ENCODE measurements around the gene DLG3. TPM values are rescaled to one million over a fixed set of nuclear protein-coding genes. Genes with fewer than 3 reads are reported as not detected.

The DLG3 gene
- total RNA-seq, 1 donor from 2014 or later = 14.2 TPM

DNA sequence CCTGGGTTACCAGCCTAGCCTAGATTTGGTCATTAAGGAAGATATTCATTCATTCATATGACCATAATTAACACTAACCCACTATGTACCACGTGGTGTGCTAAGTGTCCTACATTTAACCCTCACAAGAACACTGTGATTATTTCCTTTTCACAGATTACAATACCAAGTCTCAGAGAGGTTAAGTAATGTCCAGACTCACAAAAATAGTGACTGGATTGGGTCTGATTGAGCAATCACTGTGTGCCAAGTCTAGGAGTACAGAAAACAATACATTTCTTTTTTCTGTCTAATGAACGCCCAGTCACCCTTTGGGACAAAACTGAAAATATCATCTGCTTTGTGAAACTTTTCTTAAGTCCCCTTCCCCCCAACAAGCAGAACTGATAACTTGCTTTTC is 7.6 kb upstream of the DLG3 start:
- intact Hi-C loops (cut with micrococcal nuclease) = no loop called here

DNA sequence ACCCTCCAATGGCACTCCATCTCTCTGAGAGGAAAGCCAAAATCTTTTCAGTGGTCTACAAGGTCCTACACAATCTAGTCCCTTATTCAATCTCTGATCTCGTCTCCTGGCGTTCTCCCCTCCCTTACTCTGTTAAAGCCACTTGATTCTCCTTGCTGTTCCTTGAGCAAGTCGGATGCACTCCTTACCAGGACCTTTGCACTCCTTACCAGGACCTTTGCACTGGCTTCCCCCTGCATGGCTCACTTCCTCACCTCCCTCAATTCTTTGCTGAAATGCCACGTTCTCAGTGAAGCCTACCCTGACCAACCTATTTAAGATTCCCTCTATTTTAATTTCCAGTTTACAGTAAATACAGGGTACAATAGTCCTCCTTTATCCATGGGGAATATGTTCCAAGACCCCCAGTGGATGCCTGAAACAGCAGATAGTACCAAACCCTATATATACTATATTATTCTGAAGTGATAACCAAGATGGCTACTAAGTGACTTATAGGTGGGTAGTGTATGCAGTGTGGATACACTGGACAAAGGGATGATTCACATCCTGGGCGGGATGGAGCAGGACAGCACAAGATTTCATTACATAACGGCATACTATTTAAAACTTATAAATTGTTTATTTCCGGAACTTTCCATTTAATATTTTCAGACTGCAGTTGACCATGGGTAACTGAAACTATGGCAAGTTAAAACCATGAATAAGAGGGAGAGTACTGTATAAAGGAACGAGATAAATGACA is 6.5 kb upstream of the DLG3 start:
- intact Hi-C loops (cut with micrococcal nuclease) = no loop called here

DNA sequence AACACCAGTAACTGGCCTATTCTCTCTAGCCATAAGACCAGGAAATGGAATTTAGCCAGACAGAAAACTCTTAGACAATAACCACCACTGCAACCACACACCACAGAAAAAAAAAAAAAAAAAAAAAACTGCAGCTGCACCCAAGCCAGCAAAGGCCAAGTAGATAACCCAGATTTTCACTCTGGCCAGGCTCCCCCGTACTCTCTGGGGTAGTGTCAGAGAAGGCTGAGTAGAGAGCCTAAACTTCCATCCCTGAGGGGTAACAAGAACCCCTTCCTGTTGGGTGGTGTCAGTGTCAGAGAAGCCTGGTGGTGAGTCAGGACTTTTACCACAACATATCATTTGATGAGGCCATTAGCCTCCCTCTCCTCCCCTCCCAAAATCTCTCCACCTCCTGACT is 5.6 kb upstream of the DLG3 start:
- intact Hi-C loops (cut with micrococcal nuclease) = no loop called here

DNA sequence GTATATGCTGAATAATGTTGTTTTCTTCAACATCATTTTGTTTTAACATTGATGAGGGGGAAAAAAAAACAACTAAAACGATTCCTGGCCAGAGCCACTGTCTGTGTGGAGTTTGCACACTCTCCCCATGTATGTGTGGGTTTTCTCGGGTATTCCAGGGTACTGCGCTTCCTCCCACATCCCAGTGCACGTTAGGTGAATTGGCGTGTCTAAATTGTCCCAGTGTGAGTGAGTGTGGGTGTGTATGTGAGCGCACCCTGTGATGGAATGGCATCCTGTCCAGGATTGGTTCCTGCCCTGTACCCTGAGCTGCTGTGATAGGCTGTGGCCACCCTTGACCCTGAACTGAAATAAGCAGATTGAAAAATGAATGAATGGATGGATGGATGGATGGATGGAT is 2.4 kb upstream of the DLG3 start:
- intact Hi-C loops (cut with micrococcal nuclease) = no loop called here

DNA sequence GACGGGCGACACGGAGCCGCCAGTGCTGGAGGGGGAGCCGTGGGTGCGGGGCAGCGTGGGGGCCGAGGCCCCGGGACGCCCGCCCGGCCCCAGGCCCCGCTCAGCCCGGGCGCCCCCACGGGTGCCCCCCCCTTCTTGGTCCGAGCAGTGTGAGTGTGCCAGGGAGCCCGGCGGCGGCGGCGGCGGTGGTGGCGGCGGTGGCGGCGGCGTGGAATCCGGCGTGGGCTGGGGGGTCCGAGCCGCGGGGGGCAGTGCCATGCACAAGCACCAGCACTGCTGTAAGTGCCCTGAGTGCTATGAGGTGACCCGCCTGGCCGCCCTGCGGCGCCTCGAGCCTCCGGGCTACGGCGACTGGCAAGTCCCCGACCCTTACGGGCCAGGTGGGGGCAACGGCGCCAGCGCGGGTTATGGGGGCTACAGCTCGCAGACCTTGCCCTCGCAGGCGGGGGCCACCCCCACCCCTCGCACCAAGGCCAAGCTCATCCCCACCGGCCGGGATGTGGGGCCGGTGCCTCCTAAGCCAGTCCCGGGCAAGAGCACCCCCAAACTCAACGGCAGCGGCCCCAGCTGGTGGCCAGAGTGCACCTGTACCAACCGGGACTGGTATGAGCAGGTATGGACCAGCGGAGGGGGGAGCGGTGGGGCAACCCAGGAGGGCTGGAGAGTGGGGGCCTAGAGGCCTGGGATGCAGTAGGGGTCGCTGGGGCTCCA is 466 bp downstream of the DLG3 start:
- intact Hi-C loops (cut with micrococcal nuclease) = no loop called here

DNA sequence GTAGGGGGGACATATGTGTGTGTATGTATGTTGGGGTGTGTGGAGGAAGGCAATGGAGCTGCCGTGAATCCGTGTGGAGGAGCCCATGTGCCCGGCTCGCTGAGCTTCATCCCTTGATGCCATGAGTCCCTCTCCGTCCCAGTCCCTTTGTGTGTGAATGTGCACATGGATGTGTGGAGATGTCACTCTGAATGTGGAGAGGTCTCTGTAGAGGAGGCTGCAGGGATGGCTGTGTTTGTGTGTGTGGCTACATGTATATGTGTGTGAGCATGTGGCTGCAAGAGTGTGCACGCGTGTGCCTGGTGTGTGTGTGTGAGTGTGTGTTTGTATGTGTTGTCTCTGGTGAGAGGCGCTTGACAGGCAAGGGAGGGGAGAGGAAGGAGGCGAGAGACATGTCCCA is 1.3 kb downstream of the DLG3 start:
- intact Hi-C loops (cut with micrococcal nuclease) = no loop called here

DNA sequence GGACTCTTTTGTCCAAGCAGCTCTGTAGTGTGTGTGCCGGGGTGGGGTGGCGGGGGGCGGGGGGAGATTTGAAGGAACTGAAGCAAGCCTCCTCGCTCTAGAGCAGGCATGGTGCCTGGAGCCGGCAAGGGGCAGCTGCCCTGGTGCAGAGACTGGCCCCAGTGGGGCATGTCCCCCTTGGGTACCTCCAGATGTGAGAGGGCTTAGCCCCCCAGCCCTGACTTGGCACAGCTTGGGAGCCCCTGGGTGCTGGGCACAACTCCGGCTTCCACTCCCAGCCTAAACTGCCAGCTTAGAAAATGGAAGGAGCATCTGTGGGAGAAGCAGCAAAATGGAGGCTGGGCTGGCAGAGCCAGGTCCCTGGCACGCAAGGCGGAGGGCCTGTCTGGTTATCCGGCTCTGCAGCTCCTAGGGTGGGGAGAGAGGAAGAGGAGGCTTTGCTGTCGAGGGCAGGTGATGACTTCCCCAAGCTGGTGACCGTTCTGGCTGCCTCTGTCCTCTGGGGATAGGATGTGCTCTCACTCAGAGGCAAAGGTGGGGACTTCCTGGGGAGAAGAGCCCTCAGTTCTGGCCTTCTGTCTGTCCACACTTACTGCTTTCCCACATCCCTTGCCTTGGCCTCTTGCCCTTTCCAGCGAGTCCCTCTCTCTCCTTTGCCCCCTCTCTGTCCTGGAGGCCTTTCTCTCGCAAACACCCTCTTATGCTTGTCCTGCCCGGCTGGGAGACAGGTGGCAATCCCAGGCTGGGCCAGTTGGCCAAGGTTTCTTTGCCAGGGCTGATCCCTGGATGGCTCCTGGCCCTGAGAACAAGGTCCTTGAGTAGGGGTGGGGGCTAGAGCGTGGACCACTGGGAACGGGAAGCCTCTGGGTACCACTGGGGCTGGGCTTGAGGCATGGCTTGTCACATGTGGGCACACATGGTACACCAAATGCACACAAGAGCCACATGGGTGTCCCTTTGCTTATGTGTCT is 2.0 kb downstream of the DLG3 start:
- intact Hi-C loops (cut with micrococcal nuclease) = no loop called here

DNA sequence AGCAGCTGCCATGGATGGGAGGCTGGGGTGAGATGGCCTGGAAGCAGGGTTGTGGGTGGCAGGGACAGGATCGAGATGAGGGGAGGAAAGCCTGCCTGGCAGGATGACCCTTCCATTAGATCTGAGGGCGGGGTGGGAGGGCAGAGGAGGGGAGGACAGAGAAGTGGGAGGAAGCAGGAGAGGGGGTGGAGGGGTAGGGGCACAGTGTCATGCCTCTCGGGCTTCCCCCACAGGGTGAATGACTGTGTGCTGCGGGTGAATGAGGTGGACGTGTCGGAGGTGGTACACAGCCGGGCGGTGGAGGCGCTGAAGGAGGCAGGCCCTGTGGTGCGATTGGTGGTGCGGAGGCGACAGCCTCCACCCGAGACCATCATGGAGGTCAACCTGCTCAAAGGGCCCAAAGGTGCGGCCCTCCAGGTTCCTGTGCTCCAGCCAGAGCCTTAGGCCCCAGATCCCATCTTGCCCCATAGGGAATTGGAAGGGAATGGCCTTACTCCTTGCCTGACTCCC is 4.9 kb downstream of the DLG3 start:
- intact Hi-C loops (cut with micrococcal nuclease) = no loop called here

DNA sequence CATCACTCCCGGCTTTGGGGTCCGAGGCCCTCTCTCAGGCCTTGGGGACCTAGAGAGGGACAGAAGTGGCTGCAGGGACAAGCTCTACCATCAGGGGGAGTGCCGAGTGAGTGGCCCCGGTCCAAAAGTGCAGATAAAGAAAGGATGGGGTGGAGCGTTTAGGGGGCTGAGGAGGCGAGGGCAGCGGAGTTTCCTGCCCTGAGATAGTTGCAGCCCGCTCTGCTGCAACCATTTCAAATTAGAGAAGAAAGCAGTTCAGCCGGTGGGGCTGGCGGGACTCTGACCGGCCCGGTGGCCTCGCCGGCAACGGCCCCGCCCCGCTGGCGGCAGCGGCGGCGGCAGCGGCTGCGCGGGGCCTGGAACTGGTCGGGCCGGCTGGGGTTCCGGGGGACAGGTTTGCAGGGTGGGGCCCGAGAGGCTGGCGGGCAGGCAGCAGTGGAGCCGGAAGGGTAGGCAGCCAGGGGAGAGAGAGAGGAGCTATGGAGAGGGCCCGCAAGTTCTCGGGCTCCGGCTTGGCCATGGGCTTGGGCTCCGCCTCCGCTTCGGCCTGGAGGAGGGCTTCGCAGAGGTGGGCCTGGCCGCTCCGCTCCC is 7.6 kb downstream of the DLG3 start:
- intact Hi-C loops (cut with micrococcal nuclease) = loop anchor here (1.0 to 10.0 kb wide), 6 partner anchors 18 to 733 kb away; partner anchors contain the start of genes KIF4A and SNX12

DNA sequence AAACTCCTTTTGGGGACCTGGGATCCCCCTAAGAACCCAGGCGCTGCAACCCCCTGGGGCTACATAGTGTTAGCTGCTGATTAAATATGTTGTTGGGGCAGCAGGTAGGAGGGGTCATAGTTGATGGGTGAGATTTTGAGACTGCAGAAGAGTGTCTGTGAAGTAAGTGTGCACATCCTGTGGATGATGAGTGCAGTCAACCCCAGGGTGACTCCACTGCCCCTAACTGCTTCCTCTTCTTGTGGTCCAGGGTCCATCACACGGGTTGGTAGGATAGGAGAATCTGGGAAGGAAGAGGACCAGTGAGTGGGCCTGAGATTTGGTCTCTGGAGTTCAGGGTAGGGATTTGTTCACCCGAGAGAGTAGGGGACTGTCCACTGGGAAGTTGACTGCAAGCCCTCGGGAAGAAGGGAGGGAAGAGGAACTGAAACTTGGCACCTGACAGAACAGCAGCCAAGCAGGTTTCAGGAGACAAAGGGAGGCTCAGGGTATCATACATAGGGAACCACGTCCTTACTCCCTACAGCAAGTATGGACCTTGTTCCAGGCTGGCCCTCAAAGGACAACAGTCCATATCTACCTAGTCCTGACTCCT is 8.5 kb downstream of the DLG3 start:
- intact Hi-C loops (cut with micrococcal nuclease) = loop anchor here (10.0 kb wide), 5 partner anchors 52 to 732 kb away; partner anchors contain the start of genes KIF4A and SNX12

DNA sequence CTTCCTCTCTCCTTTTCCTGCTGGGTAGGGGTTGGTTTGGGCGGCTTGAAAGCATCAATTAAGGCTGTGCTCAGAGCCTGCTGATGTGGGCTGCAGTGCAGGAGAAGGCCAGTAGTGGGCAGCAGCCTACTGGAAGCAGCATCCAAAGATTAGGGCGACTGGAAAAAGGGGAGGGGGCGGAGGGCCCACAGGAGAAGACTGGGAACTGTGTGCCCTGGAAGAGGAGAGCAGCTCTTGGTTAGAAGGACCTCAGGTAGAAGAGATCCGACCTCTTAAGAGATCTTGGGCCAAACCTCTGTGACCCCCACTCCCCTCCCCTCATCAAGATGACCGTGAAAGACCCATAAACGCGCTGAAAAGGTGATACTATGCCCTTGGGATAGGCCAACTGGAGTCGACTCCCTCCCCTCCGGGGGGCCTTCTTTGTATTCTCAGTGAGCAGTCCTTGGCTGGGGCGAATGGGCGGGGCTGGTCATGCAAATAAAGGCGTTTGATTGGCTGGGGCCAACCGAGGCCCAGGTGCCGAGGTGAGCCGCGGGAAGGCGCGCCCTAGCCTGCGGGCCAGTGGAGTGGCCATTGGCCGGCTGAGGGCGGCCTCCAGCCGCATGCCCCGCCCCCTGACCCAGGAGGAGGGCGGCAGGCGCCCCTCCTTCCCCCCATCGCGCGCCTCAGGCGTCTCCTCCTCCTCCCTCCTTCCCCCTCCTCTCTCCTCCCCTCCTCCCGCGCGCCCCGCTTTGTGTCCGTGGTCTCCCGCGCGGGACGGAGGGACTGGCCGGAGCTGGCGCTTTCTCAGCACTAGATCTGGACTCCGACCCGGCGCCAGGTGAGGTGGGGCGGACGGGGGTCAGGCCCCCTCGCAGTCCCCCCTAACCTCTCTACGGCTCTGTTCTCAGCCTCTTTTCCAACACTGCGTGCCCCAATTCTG is 10.1 kb downstream of the DLG3 start:
- intact Hi-C loops (cut with micrococcal nuclease) = loop anchor here (2.0 to 10.0 kb wide), 7 partner anchors 50 to 730 kb away; partner anchors contain the start of genes KIF4A and SNX12

DNA sequence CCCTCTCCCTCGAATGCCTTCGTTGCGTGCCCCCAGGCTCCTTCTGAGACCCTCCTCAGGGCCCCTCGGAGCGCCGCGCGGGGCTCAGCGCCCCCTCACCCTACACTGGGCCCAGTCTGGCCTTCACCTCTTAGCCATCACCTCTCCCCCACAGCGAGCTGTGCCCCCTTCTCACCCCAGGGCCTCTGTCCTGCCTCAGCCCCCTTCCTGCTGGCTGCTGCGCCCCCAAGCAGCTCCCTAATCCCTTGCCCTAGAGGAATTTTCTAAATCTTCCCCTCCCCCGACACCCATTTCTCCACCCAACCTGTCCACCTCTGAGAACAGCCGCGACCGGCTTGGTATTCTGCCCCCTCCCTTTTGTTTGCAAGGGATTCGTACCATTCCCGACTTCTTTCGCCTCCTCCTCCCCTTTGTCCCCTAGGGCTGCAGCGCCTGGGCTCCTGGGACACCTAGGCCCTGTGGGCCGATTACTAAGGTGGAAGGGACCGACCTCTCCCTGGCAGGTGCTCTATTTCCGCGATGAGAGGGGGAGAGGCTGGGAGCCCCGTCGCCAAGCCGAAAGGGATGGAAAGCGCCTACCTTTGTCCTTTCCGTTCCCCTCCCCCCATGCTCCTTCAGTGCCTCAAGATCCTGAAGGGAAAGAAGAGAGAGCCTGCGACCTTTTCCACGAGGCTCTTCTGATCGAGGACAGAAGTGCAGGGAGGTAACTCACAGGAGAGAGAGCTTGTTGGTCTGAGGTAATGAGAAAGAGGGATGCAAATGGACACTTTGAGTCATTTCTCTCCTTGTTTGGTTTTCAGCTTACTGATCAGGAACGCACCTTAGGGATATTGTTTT is 10.9 kb downstream of the DLG3 start:
- intact Hi-C loops (cut with micrococcal nuclease) = loop anchor here (2.0 to 10.0 kb wide), 7 partner anchors 49 to 729 kb away; partner anchors contain the start of genes KIF4A and SNX12

DNA sequence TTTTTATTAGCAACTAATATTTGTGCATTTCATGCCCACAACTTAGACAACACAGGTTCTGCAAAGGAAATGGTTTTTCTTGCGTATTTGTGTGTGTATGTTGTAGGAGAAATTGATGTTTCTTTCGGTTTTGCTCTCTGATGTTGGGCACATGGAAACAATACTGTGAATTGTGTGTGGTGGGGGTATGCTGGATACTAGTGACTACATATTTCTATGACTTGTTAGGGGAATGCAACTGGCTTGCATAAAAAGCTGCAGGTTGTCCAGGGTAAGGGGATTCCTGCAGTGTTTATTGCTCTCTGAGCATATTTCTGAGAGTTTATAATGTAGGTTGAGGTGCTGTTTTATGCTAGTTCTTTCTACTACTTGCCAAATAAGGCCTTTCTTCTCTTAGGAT is 11.6 kb downstream of the DLG3 start:
- intact Hi-C loops (cut with micrococcal nuclease) = loop anchor here (10.0 kb wide), 5 partner anchors 49 to 729 kb away; partner anchors contain the start of genes KIF4A and SNX12

DNA sequence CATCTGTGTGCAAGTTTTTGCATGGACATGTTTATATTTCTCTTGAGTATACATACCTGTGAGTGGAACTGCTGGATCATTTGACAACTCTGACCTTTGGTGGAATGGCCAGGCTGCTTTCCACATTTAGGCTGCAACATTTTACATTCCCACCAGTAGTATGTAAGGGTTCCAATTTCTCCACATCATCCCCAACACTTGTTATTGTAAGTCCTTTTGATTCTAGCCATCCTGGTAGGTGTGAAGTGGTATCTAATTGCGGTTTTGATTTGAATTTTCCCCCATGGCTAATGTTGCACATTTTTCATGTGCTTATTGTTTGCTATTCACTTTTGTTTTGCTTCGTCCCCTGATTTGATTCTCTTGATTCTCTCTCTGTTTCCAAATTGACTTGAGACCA is 16.4 kb downstream of the DLG3 start:
- intact Hi-C loops (cut with micrococcal nuclease) = no loop called here

DNA sequence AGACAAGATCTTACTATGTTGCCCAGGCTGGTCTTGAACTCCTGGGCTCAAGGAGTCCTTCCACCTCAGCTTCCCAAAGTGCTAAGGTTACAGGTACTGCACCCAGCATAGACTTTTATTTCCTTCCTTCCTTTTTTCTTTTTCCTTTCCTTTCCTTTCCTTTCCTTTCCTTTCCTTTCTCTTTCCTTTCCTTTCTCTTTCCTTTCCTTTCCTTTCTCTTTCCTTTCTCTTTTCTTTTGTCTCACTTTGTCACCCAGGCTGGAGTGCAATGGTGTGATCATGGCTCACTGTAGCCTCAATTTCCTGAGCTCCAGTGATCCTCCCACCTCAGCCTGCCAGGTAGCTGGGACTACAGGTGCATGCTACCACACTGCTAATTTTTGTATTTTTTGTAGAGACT is 19.4 kb downstream of the DLG3 start:
- intact Hi-C loops (cut with micrococcal nuclease) = no loop called here

DNA sequence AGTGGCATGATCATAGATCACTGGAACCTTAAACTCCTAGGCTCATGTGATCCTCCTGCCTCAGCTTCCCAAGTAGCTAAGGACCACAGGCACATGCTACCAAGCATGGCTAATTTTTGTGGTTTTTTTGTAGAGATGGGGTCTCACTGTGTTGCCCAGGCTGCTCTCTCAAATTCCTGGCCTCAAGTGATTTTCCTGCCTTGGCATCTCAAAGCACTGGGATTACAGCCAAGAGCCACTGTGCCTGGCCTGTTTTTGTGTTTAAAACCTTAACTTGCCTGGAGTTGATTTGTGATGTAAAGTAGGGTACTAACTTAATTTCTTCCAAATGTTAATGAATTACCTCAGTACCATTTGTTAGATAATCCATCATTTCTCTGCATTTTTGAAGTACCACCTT is 22.3 kb downstream of the DLG3 start:
- intact Hi-C loops (cut with micrococcal nuclease) = no loop called here

DNA sequence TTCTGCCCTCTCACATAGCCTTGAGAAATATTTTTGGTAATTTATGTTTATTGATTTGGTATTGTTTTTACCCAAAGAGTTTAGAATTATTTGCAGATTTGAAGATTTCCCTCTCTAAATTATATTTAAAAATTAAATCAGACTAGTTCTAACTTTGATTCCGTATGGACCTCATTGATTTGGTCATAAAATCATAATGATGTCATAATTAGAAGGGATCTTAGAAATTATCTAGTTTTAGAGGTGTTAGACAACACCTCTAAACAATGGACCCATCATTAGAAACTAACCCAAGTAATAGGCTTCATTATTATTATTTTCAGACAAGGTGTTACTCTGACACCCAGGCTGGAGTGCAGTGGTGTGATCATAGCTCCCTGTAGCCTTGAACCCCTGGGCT is 24.1 kb downstream of the DLG3 start:
- intact Hi-C loops (cut with micrococcal nuclease) = no loop called here

DNA sequence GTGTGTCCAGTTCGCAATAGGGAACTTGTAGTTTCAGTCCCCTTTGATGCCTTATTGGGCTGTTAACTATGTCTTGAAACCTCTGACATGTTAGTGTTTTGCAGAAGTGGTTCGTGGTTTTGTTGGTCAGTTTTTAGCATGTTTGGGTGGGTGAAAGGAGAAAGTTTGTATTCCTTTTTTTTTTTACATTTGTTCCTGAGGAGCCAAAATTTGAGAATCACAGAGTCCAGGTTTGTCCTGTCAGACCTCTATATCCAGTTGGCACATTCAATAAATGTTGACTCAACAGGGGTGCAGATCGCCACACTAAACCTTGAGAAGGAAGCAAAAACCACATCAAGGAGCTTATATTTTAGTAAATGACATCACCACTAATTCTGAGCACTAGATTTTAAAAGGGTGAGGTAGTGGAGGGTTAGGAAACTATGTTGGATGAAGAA is 26.2 kb downstream of the DLG3 start:
- intact Hi-C loops (cut with micrococcal nuclease) = no loop called here

Measured in T-helper 2 cell treated with Interferon-gamma antibody and Interleukin-4, amounts not matched to agents 100 ng/mL and 5 ng/mL, for 36 hours (primary cell).